Epidermal melanocyte (primary cell): Measurements from ENCODE around the gene ARHGAP8.
"Not testable (repeated sequence)": the region's sequence is repeated elsewhere in the genome, so short reads cannot be mapped to it uniquely, and the experiment has no call there.

Source experiments
- DNase-seq: peaks from one replicate; pipeline ENCODE4 v3.0.0; 2011; ENCODE audit warnings: low spot score; ENCODE audit not compliant: insufficient read length

Gene ARHGAP8

GRCh38 chr22:44855855-44856254, 103.5 kb downstream of the ARHGAP8 start:
- DNase-seq: no peak

GRCh38 chr22:44858819-44859218, 106.4 kb downstream of the ARHGAP8 start:
- DNase-seq: not testable (repeated sequence)

DNA sequence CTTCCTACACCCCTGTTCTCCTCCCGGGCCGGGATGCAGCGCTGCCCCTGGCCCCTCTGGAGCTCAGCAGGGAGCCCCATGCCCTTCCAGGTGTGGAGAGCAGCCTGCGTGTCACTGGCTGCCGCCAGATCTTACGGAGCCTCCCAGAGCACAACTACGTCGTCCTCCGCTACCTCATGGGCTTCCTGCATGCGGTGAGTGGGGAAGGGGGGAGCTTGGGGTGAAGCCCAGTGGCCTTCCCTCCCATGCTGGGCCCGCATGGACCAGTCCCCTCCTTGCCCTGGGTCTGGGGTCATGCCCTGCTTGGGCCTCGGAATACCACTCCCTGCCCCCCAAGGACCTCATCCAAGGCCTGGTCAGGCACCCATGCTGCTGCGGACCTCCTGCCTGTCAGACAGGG, 107.3 kb downstream of the ARHGAP8 start:
- DNase-seq: no peak

DNA sequence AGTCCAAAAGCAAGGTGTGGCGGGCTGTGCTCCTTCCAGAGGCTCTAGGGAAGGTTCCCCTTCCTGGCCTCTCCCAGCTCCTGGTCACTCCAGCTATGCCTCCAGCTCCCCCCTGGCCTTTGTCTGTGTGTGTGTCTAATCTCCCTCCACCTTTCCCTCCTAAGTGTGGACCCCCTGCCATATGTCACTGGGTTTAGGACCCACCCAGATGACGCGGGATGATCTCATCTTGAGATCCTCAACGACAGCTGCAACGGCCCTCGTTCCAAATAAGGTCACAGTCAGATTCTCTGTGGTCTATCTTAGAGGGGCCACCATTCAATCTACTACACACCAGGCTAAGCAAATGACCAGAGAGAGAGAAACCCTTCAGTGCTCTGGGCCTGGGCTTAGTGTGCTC, 107.9 kb downstream of the ARHGAP8 start:
- DNase-seq: no peak

- DNase-seq: no peak
These were observed 108.9 kb downstream of the ARHGAP8 start for GRCh38 chr22:44861245-44861644.

DNA sequence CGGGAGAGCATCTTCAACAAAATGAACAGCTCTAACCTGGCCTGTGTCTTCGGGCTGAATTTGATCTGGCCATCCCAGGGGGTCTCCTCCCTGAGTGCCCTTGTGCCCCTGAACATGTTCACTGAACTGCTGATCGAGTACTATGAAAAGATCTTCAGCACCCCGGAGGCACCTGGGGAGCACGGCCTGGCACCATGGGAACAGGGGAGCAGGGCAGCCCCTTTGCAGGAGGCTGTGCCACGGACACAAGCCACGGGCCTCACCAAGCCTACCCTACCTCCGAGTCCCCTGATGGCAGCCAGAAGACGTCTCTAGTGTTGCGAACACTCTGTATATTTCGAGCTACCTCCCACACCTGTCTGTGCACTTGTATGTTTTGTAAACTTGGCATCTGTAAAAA, 109.9 kb downstream of the ARHGAP8 start:
- no peak for DNase-seq

DNA sequence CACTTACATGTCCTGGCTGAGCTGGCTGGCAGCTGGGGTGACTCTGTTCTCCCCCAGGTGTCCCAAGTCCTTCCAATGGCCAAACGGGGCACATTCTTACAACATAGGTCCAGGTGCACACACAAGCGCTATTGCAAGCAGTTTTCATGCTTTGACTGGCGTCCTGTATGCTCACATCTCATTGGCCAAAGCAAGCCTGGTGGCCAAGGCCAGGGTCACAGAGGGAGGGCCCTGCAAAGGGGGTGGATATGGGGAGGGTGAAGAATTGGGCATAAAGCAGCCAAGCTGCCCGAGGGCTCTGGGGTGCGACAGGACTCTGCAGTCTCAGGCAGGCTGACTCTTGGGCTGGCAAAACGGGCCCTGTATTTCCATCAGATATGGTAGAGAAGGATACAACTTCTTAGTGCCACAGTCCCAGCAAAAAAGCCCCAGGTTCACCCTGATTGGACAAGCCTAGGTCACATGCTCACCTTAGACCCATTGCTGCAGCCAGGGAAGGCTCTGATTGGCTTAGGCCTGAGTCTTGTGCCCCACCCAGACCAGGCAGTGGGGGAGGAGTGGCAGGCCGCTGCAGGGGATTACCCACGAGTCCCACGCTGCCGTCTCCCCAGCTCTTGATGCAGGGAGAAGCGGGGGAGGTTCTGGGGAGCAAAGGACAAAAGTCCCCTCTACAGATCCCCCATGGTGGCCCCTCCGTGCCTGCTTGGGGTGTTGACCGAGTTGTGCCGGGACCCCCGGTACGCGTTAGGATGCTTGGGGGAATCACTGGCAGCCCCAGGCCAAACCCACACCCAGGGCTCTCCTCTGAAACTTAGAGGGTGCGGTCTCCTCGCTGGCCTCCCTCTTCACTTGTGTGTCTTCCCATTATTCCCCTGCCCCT, 110.8 kb downstream of the ARHGAP8 start:
- DNase-seq: no peak

- no peak for DNase-seq
These were observed 113.0 kb downstream of the ARHGAP8 start for GRCh38 chr22:44865193-44866057.

DNA sequence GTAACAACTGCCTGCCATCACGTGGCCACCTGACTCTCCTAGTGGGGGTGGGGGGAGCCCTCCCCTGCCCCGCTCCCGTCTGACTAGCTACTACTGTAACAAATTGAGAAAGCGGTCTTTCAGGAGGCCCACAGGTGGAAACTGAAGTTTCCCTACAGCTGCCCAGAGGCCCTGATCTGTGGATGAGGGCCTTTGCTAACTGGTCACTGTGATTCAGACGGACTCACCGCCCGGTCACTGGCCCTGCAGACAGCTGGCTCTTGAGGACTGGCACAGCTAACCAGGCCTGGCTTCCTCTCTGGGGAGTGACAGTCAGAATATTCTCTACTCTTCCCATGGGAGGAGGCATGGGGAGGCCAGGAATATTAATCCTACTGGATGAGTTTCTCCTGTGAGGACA, 116.8 kb downstream of the ARHGAP8 start:
- DNase-seq: no peak

- DNase-seq: no peak
These were observed 117.6 kb downstream of the ARHGAP8 start for GRCh38 chr22:44870021-44870420.

- DNase-seq: no peak
These were observed 119.4 kb downstream of the ARHGAP8 start for GRCh38 chr22:44871782-44872181.

- no peak for DNase-seq
These were observed 124.5 kb downstream of the ARHGAP8 start for GRCh38 chr22:44876921-44877320.

DNA sequence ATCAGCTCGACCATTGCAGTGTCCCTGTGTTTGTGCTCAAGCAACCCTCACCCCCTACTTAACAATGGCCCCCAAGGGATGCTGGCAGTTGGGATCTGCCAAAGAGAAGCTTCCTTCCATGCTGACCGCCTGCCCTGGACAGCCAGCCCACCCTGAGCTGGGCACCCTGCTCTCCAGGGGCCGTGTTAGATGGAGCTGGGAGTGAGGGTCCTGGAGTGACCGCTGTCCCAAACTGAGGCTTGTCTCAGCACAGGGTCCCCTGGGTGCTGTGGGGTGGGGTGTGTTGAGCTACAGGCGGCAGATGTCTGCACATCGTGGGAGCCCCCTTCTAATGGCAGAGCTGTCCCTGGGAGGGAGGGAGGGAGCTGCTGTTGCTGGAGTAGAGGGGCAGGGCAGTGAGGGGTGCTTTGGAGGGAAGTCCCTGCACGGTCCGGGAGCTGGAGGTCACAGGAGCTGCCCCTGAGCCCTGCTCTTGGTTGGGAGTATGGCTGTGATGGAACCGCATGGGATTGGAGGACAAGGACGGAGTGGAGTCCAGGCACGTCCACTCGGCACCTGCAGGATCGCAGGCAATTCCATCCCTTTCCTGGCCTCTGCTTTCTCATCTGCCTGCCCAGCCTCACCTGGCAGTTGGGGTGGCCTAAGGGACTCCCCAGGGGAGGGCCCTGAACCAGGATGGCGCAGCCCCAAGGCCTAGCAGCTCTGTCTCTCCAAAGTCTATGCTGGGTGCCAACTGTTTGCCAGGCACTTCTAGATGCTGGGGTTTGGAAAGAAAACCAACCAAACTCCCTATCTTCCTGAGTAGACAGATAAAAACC, 126.3 kb downstream of the ARHGAP8 start:
- no peak for DNase-seq

GRCh38 chr22:44879301-44879680, 126.9 kb downstream of the ARHGAP8 start:
- no peak for DNase-seq

DNA sequence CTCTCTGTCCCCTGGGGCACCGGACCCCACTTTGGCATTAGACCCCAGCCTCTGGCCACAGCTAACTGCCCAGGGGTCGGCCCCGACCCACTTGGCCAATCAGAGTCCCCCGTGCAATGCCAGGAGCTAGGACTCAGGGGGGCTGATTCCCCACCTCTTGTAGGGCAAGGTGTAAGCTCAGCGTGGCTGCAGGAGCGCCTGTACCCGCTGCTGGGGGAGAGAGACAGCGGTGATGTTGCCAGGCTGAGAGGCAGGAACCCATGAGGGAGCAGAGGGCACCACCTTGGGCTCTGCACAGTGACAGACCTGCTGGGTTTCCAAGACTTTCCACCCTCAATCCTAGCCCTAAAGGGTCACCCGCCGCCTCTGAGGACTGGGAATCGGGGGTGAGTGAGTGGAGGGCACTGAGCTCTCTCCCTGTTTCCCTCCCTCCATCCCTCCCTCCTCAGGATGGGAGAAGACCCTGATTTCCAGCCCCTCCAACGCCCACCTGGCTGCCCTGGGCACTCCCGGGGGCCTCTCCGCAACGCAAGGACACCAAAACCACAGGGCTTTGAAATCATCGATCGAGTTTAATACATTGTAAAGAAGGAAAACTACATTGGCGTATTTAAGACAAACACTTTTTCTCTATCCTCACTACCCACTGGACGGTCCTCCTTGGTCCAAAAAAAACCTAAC, 128.4 kb downstream of the ARHGAP8 start:
- DNase-seq: no peak

- DNase-seq: no peak
These were observed 129.2 kb downstream of the ARHGAP8 start for GRCh38 chr22:44881624-44882023.

DNA sequence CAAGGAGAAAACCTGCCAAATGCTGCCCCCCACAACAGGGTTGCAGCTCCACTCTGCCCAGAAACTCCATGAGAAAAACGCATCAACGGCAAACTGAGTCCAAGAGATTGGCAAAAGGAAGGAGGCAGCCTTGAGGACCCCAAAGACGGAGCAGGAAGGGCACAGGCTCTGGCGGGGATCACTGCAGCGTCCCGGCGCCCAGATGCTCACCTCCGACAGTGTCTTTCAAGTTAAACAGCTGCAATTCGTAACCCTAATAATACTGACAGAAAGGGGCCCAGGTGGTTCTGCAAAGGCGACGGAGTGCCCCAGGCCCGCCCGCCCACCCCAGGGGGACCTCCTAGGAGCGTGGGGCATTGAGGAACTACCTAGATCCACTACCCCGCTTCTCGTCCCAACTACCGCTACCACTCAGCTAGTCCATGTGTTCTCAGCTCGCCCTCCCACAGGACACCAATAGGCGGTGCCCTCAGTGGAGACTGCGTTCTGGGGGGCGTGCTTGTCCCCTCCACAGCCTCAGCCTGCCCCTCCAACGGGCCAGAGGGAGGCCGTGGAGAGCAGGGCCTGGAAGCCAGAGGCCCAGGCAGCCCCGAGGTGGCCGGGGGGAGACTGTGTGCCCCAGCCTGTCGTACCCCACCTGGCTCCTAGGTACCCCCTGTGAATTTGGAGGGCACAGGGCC, 130.0 kb downstream of the ARHGAP8 start:
- no peak for DNase-seq

GRCh38 chr22:44883011-44883421, 130.6 kb downstream of the ARHGAP8 start:
- no peak for DNase-seq

- DNase-seq: no peak
These were observed 132.2 kb downstream of the ARHGAP8 start for GRCh38 chr22:44884562-44884961.
